Omental fat pad (tissue), 4 donors: ENCODE measurements around the gene SLC2A4. TPM values are rescaled to one million over a fixed set of nuclear protein-coding genes. Genes with fewer than 3 reads are reported as not detected.

ENCODE experiments used
- ATAC-seq: fragments of 150-250 bp; one replicate; pipeline ENCODE4 v1.9.1; 2016; ENCODE audit warnings: mild to moderate bottlenecking, moderate library complexity; ENCODE audit not compliant: low FRiP score
- DNase-seq: peaks from one replicate; pipeline ENCODE4 v3.0.0-alpha.2; 2019; ENCODE audit warnings: low spot score
- CTCF ChIP-seq, 3 donors: fragments of 450-650 bp; IDR thresholded peaks; one replicate each; pipeline ENCODE4 v1.5.1; 2016 to 2017; ENCODE audit warnings: antibody characterized with exemption in 3 of 3, mild to moderate bottlenecking in 3 of 3, moderate library complexity in 2 of 3
- total RNA-seq, 4 donors: library from RNA; depleted of rRNA; stranded (reverse); fragments of >200 nt; gene quantifications; one replicate each; pipeline ENCODE4 v1.1.0, GENCODE V29; 2016

The SLC2A4 gene
- total RNA-seq, 4 donors from 2014 or later = 8.9 to 29.2 (median 12.1) TPM

DNA sequence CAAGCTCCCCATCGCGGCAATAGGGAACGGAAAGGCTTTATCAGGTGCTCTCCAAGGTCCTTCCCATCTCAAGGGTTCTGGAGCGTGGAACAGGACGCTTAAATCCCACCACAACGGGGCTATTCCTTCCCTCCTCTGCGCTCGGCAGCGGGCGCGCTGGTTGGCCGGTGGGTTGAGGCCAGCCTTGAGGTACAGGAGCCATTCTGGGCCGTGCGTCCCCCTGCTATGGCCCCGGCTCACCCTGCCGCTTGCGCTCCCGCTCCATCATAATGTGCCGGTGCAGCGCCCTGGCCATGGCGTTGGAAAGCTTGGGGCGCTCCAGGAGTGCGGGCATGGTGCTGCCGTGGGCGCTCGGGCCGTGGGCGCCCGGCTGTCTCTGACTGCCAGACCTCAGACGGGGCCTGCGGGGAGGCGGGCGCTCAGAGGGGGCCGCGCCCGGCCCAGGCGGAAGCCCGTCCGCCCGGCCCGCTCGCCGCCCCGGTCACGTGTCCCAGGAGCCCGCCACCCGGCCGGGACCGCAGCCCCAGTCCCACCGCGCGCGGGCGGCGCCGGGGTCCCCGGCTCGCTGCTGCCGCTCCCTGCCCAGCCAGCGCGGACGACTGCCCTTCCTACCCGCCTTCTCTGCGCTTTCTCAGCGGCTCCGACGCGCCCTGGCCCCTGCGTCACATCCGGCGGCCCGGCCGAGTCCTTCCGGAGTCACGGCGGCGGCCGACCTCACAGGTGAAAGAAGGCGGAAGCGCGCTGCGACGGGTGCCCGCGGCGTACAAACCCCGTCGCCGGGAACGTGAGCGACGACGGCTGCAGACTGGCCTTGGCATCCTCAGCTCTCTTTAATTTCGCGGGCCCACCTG, 33.4 kb downstream of the SLC2A4 start, which contains the start of gene GPS2:
Gene GPS2, minus strand, starts transcription at position 642 of the 851 bp plus-strand sequence. Its CDS starts 308 bp downstream, at position 334.
- ATAC-seq (peak; percentile 68), DNase-seq (peak; percentile 82)
- no peak for TF ChIP-seq CTCF (IDR thresholded peaks at IDR 0.05)

GRCh38 chr17:7315570-7316235, 34.2 kb downstream of the SLC2A4 start:
- ATAC-seq = no peak
- DNase-seq = no peak
- TF ChIP-seq CTCF (IDR thresholded peaks at IDR 0.05) = no peak

DNA sequence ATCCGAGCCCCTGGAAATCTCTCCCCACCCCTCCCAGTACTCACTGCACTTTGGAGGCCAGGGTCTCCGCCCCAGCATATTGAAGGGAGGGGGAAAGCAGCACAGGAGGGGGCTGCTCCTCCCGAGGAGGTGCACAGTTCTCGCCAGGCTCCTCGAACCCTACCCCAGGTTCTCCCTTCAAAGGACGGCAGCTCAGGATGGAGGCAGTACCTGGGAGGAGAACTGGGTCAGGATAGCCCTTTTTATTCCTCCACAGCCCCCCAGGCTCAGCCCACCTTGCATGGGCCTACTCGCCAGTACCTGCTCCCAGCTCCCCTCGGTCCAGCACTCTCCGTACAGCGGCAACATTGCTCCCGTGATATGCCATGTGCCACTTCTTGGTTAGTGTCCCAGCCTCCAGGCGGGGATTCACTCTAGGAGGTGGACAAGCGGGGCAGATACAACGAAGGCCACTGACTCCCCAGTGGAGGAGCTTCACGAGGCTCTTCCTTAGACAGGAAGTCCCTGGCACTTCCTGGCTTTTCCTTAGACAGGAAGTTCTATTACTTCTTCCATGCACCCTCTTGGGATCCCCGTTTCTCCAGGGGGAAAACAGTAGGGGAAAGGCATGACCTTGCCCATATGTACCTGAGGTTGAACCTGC, 35.8 kb downstream of the SLC2A4 start:
- no peak for DNase-seq
- ATAC-seq = no peak
- no peak for TF ChIP-seq CTCF (IDR thresholded peaks at IDR 0.05)

GRCh38 chr17:7318121-7318860, 36.8 kb downstream of the SLC2A4 start:
- ATAC-seq = no peak
- DNase-seq = no peak
- no peak for TF ChIP-seq CTCF (IDR thresholded peaks at IDR 0.05)

DNA sequence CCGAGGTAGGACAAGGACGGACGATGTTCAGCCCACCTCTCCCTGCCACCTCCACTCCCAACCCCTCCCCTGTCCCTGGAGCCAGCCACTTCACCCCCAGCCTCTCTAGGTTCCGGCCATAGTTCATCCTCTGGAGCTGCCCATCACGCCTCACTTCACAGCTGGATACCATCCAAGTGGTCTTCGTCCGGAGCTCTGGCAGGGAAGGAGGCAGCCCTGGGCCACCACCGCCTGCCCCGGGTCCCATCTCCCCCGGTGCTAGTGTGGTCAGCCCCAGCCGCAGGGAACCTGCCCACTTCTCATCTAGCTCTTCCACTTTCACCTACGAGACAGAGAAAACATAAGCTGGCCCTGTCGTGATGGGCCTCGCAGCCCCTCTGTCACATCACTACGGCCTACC, 39.9 kb downstream of the SLC2A4 start:
- no peak for TF ChIP-seq CTCF (IDR thresholded peaks at IDR 0.05)
- DNase-seq (no peak), ATAC-seq (no peak)

GRCh38 chr17:7322520-7323194, 41.1 kb downstream of the SLC2A4 start:
- no peak for DNase-seq
- no peak for TF ChIP-seq CTCF (IDR thresholded peaks at IDR 0.05)
- no peak for ATAC-seq
